Measurements from ENCODE around the gene UBXN2A.

DNA sequence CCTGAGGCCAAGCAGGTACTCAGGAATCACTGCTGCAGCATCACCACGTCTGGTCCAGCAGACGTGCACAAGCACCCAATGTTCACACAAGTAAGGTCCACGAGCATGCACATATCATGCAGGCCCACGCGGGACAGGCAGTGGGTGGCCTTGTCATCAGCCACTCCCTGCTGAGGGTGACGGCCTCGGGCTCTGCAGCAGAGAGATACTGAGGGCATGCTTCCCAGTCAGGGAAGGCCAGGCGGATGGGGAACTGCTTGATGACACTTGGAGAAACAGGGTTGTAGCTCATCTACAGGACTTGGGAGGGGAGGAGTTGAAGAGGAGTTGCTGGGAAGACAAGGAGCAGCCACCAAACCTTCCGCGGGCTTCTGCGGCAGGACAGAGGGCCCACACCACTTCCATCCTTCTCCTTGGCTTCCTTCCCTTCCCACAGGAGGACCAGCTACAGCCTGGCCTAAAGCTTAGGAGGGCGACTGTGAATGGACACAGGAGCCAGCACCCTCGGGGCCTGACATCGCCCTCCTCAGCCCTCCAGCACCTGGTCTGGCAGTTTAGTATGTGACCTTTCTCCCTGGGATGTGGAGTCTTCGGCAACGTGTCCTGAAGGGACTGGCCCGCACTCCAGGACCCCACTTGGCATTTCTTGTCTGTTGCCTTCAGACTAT is 84.9 kb downstream of the UBXN2A start:
- TF ChIP-seq EZH2phosphoT487 (IDR thresholded peaks at IDR 0.05; ENCODE audit: insufficient read depth, low read depth) (no peak), EZH2 (IDR thresholded peaks at IDR 0.05; ENCODE audit: insufficient read depth, poor library complexity, severe bottlenecking) (no peak)

All from GM23248 (cell line).